Measurements from ENCODE around the gene OBI1.

DNA sequence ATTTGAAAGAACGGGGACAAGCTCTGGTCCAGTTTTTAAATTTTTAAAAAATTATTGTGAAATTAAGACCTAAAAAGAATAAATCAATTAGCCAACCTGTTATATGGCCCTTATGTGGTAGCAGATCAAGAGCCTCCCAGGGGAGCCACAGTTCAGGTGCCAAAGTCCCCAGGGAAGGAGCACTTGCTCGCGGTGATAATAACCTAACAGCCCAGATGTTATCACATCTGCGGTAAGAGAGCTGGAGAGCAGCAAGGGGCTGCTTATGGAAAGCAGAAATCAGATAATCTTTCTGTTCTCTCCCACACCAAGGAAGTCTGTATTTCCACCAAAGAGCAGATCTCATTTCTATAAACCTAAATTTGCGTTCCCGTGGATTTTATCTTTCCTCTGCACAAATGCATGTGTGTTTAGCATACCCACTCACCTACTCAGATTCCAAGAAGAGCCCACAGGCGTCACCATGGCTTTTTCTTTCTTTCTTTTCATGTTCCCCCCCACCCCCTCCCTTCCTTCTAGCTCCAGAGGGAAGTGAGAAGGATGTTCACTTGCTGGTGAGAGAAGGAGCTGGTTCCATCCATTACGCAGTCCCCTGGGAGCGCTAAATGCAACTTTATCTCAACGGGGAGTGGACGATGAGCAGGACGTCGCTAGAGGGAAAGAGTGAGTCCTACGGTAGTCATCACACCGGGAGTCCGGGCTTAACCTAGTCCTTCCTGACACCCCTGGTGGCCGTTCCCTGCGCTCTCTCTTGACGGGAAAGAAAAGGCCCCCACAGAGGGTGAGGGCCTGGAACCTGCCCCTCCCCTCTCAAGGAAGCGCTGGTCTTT lies 54.0 kb downstream of the OBI1 start:
- TF ChIP-seq CBX3 (IDR thresholded peaks at IDR 0.05; ENCODE audit: borderline replicate concordance in 1 of 2, low read length in 2 of 2): no peak
- no peak for TF ChIP-seq POLR2AphosphoS5 (IDR thresholded peaks at IDR 0.05; ENCODE audit: control insufficient read depth, insufficient read depth, low read depth, low read length)
- no peak for TF ChIP-seq ZBTB17 (CRISPR knock-in tag; IDR thresholded peaks at IDR 0.05)
- no peak for TF ChIP-seq PML (IDR thresholded peaks at IDR 0.05; ENCODE audit: low read length)
- TF ChIP-seq, protein P1, sequence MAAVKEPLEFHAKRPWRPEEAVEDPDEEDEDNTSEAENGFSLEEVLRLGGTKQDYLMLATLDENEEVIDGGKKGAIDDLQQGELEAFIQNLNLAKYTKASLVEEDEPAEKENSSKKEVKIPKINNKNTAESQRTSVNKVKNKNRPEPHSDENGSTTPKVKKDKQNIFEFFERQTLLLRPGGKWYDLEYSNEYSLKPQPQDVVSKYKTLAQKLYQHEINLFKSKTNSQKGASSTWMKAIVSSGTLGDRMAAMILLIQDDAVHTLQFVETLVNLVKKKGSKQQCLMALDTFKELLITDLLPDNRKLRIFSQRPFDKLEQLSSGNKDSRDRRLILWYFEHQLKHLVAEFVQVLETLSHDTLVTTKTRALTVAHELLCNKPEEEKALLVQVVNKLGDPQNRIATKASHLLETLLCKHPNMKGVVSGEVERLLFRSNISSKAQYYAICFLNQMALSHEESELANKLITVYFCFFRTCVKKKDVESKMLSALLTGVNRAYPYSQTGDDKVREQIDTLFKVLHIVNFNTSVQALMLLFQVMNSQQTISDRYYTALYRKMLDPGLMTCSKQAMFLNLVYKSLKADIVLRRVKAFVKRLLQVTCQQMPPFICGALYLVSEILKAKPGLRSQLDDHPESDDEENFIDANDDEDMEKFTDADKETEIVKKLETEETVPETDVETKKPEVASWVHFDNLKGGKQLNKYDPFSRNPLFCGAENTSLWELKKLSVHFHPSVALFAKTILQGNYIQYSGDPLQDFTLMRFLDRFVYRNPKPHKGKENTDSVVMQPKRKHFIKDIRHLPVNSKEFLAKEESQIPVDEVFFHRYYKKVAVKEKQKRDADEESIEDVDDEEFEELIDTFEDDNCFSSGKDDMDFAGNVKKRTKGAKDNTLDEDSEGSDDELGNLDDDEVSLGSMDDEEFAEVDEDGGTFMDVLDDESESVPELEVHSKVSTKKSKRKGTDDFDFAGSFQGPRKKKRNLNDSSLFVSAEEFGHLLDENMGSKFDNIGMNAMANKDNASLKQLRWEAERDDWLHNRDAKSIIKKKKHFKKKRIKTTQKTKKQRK (IDR thresholded peaks at IDR 0.05; ENCODE audit: borderline replicate concordance, low read depth, low read length): no peak
- TF ChIP-seq ZNF134 (CRISPR knock-in tag; conservative IDR thresholded peaks at IDR 0.05): no peak
- TF ChIP-seq BRD9 (IDR thresholded peaks at IDR 0.05; ENCODE audit: low read depth, partially characterized antibody): no peak
- TF ChIP-seq, protein P2, sequence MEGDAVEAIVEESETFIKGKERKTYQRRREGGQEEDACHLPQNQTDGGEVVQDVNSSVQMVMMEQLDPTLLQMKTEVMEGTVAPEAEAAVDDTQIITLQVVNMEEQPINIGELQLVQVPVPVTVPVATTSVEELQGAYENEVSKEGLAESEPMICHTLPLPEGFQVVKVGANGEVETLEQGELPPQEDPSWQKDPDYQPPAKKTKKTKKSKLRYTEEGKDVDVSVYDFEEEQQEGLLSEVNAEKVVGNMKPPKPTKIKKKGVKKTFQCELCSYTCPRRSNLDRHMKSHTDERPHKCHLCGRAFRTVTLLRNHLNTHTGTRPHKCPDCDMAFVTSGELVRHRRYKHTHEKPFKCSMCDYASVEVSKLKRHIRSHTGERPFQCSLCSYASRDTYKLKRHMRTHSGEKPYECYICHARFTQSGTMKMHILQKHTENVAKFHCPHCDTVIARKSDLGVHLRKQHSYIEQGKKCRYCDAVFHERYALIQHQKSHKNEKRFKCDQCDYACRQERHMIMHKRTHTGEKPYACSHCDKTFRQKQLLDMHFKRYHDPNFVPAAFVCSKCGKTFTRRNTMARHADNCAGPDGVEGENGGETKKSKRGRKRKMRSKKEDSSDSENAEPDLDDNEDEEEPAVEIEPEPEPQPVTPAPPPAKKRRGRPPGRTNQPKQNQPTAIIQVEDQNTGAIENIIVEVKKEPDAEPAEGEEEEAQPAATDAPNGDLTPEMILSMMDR (IDR thresholded peaks at IDR 0.05 in 2 of 3, conservative IDR thresholded peaks at IDR 0.05 in 1 of 3; ENCODE audit: insufficient read depth in 2 of 3, low read depth in 1 of 3, low read length in 3 of 3): peak; percentile 21 to 51 (median 31); a peak in 5 of 6 replicates
- no peak for TF ChIP-seq GTF2A2 (tag; IDR thresholded peaks at IDR 0.05)
- TF ChIP-seq, protein P3, sequence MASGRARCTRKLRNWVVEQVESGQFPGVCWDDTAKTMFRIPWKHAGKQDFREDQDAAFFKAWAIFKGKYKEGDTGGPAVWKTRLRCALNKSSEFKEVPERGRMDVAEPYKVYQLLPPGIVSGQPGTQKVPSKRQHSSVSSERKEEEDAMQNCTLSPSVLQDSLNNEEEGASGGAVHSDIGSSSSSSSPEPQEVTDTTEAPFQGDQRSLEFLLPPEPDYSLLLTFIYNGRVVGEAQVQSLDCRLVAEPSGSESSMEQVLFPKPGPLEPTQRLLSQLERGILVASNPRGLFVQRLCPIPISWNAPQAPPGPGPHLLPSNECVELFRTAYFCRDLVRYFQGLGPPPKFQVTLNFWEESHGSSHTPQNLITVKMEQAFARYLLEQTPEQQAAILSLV (tag; IDR thresholded peaks at IDR 0.05): no peak
- TF ChIP-seq ZNF23 (CRISPR knock-in tag; IDR thresholded peaks at IDR 0.05): no peak
- TF ChIP-seq HDGF (IDR thresholded peaks at IDR 0.05): no peak
- TF ChIP-seq, protein P4, sequence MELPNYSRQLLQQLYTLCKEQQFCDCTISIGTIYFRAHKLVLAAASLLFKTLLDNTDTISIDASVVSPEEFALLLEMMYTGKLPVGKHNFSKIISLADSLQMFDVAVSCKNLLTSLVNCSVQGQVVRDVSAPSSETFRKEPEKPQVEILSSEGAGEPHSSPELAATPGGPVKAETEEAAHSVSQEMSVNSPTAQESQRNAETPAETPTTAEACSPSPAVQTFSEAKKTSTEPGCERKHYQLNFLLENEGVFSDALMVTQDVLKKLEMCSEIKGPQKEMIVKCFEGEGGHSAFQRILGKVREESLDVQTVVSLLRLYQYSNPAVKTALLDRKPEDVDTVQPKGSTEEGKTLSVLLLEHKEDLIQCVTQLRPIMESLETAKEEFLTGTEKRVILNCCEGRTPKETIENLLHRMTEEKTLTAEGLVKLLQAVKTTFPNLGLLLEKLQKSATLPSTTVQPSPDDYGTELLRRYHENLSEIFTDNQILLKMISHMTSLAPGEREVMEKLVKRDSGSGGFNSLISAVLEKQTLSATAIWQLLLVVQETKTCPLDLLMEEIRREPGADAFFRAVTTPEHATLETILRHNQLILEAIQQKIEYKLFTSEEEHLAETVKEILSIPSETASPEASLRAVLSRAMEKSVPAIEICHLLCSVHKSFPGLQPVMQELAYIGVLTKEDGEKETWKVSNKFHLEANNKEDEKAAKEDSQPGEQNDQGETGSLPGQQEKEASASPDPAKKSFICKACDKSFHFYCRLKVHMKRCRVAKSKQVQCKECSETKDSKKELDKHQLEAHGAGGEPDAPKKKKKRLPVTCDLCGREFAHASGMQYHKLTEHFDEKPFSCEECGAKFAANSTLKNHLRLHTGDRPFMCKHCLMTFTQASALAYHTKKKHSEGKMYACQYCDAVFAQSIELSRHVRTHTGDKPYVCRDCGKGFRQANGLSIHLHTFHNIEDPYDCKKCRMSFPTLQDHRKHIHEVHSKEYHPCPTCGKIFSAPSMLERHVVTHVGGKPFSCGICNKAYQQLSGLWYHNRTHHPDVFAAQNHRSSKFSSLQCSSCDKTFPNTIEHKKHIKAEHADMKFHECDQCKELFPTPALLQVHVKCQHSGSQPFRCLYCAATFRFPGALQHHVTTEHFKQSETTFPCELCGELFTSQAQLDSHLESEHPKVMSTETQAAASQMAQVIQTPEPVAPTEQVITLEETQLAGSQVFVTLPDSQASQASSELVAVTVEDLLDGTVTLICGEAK (IDR thresholded peaks at IDR 0.05): no peak
- TF ChIP-seq, protein P4 (CRISPR knock-in tag; IDR thresholded peaks at IDR 0.05): no peak

Measured in K562 (cell line).